HFF-Myc (cell line): ENCODE results near the gene USP54.

Source experiments
- DNase-seq: peaks from one replicate; pipeline ENCODE4 v3.0.0-alpha.2; 2011; ENCODE audit warnings: low read depth; ENCODE audit errors: extremely low read depth
- H3K4me3 ChIP-seq: replicated peaks from 2 replicates; pipeline ENCODE4 v1.5.1; 2011; ENCODE audit warnings: low read depth, mild to moderate bottlenecking, control low read depth, low read length
- TF ChIP-seq, protein P1 (sequence below): IDR thresholded peaks from 2 replicates; pipeline ENCODE4 v1.5.1; 2012; ENCODE audit warnings: mild to moderate bottlenecking, low read depth, low read length, control low read depth; ENCODE audit errors: missing control alignments

Gene USP54

GRCh38 chr10:73460897-73461296 is 130.2 kb downstream of the USP54 start:
- no peak overlapping the region for H3K4me3 ChIP-seq
- TF ChIP-seq, protein P1, sequence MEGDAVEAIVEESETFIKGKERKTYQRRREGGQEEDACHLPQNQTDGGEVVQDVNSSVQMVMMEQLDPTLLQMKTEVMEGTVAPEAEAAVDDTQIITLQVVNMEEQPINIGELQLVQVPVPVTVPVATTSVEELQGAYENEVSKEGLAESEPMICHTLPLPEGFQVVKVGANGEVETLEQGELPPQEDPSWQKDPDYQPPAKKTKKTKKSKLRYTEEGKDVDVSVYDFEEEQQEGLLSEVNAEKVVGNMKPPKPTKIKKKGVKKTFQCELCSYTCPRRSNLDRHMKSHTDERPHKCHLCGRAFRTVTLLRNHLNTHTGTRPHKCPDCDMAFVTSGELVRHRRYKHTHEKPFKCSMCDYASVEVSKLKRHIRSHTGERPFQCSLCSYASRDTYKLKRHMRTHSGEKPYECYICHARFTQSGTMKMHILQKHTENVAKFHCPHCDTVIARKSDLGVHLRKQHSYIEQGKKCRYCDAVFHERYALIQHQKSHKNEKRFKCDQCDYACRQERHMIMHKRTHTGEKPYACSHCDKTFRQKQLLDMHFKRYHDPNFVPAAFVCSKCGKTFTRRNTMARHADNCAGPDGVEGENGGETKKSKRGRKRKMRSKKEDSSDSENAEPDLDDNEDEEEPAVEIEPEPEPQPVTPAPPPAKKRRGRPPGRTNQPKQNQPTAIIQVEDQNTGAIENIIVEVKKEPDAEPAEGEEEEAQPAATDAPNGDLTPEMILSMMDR = no peak
- no peak for DNase-seq

GRCh38 chr10:73459683-73460314 is 131.3 kb downstream of the USP54 start:
- H3K4me3 ChIP-seq = no peak overlapping the region
- TF ChIP-seq, protein P1 = no peak
- no peak for DNase-seq

DNA sequence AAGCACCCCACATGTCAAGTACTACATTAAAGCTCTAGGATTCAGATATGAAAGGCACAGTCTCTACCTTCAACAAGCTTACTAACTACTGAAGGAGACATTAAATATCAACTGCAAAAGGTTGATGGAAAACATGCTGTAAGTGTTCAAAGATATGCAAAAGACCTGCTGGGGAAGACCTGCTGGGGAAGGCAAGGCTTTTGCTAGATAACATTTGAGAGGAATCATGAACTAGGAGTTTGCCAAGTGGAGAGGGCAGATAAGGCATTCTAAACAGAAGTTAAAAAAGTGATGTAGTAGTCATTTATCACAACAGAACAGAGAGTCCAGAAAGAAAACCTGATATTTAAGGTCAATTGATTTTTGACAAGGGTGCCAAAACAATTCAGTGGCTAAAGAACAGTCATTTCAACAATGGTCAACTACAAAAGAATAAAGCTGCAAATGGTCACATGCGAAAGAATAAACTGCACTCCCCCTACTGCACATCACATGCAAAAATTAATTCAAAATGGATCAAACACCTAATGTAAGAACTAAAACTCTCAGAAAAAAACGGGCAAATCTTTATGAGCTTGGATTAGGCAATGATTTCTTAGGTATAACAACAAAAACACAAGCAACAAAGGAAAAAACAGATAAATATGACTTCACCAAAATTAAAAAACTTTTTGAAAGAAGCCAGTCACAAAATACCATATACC is 134.8 kb downstream of the USP54 start:
- H3K4me3 ChIP-seq = no peak overlapping the region
- TF ChIP-seq, protein P1 = no peak
- no peak for DNase-seq

- TF ChIP-seq, protein P1 = no peak
- DNase-seq = no peak
- no peak overlapping the region for H3K4me3 ChIP-seq
These were observed 142.0 kb downstream of the USP54 start for GRCh38 chr10:73449113-73449512.

DNA sequence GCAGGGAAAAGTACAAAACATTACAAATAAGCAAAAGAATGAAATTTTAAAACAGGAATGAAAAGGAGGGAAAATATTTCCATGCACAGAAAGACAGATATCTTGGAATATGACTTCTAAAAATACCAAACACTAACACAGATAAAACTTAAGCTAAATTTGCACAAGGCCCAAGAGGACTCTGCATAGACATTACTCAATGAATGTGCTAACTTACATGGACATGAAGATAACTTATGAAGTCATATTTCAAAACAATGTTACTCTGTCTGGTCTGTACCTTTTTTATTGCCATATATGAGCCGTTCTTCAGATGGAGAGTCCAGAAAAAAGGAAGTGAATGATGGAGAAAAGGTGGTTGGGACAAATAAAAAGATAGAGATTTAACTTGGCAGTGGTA is 142.8 kb downstream of the USP54 start:
- TF ChIP-seq, protein P1 = no peak
- H3K4me3 ChIP-seq = no peak overlapping the region
- no peak for DNase-seq
